GM23338 (cell line): ENCODE measurements around the gene PCSK4. TPM values are rescaled to one million over a fixed set of nuclear protein-coding genes. Genes with fewer than 3 reads are reported as not detected.

Experiments used
- ATAC-seq: fragments of 200-7000 bp; cut with Tn5 transposase; 3 replicates; pipeline ENCODE4 v1.9.1; 2020
- DNase-seq: peaks from one replicate; pipeline ENCODE4 v3.0.0-alpha.2; 2015; ENCODE audit warnings: low spot score
- H2AFZ ChIP-seq: fragments of 200-600 bp; sonication (generic); 2 replicates; pipeline ENCODE4 v1.8.0; 2016; ENCODE audit warnings: antibody characterized with exemption, mild to moderate bottlenecking, moderate library complexity
- H3F3A ChIP-seq: fragments of 200-600 bp; sonication (generic); replicated peaks from 2 replicates; pipeline ENCODE4 v1.8.0; 2017; ENCODE audit warnings: antibody characterized with exemption, mixed run types, low read depth
- H3K27ac ChIP-seq: fragments of 200-600 bp; sonication (generic); 2 replicates; pipeline ENCODE4 v1.6.1; 2016; ENCODE audit warnings: low read depth
- H3K27me3 ChIP-seq: fragments of 200-600 bp; sonication (generic); 2 replicates; pipeline ENCODE4 v1.8.0; 2016; ENCODE audit warnings: mild to moderate bottlenecking, mixed run types, moderate library complexity; ENCODE audit not compliant: insufficient read depth
- H3K36me3 ChIP-seq: fragments of 200-600 bp; sonication (generic); 2 replicates; pipeline ENCODE4 v1.8.0; 2016; ENCODE audit warnings: mild to moderate bottlenecking; ENCODE audit not compliant: insufficient read depth
- H3K4me1 ChIP-seq: fragments of 200-600 bp; sonication (generic); 2 replicates; pipeline ENCODE4 v1.8.0; 2016; ENCODE audit warnings: mild to moderate bottlenecking, moderate library complexity; ENCODE audit not compliant: insufficient read depth
- H3K4me2 ChIP-seq: fragments of 200-600 bp; sonication (generic); 2 replicates; pipeline ENCODE4 v1.7.1; 2017; ENCODE audit warnings: mixed run types
- H3K4me3 ChIP-seq: fragments of 200-600 bp; sonication (generic); 2 replicates; pipeline ENCODE4 v1.6.1; 2016; ENCODE audit warnings: mixed run types
- H3K79me2 ChIP-seq: fragments of 200-600 bp; sonication (generic); replicated peaks from 2 replicates; pipeline ENCODE4 v1.8.0; 2017; ENCODE audit warnings: mild to moderate bottlenecking; ENCODE audit not compliant: insufficient read depth
- H3K9me2 ChIP-seq: fragments of 200-600 bp; sonication (generic); 2 replicates; pipeline ENCODE4 v1.8.0; 2017; ENCODE audit not compliant: insufficient read depth
- H4K20me1 ChIP-seq: fragments of 200-600 bp; sonication (generic); replicated peaks from 2 replicates; pipeline ENCODE4 v1.8.0; 2017; ENCODE audit warnings: mild to moderate bottlenecking; ENCODE audit not compliant: insufficient read depth
- H3K27ac Mint-ChIP-seq: 2 replicates; pipeline ENCODE4 v1.8.0; 2020; ENCODE audit warnings: inconsistent platforms, mild to moderate bottlenecking, moderate library complexity, mixed read lengths
- H3K27me3 Mint-ChIP-seq: 3 replicates; pipeline ENCODE4 v1.8.0; 2022; ENCODE audit warnings: low read depth, mild to moderate bottlenecking, moderate library complexity, mixed read lengths, inconsistent platforms; ENCODE audit not compliant: insufficient read depth, poor library complexity
- H3K36me3 Mint-ChIP-seq: 3 replicates; pipeline ENCODE4 v1.8.0; 2021; ENCODE audit warnings: low read depth, mild to moderate bottlenecking, inconsistent platforms, moderate library complexity, mixed read lengths
- H3K4me1 Mint-ChIP-seq: 3 replicates; pipeline ENCODE4 v1.8.0; 2020; ENCODE audit warnings: mild to moderate bottlenecking, inconsistent platforms, mixed read lengths
- H3K4me3 Mint-ChIP-seq: 3 replicates; pipeline ENCODE4 v1.8.0; 2021; ENCODE audit warnings: moderate library complexity, mild to moderate bottlenecking, inconsistent platforms, mixed read lengths
- H3K9me3 Mint-ChIP-seq: 3 replicates; pipeline ENCODE4 v1.8.0; 2020; ENCODE audit warnings: moderate library complexity, mild to moderate bottlenecking, inconsistent platforms, mixed read lengths
- CREB1 ChIP-seq: fragments of 250-450 bp; sonication (Bioruptor Pico); IDR thresholded peaks from 2 replicates; pipeline ENCODE4 v1.5.0; 2020; ENCODE audit warnings: low read depth, mild to moderate bottlenecking, moderate library complexity
- EZH2phosphoT487 ChIP-seq: fragments of 200-600 bp; sonication (generic); IDR thresholded peaks from one replicate; pipeline ENCODE4 v1.8.1; 2018; ENCODE audit warnings: antibody characterized with exemption; ENCODE audit not compliant: unreplicated experiment
- JUNB ChIP-seq: IDR thresholded peaks from one replicate; pipeline ENCODE4 v1.6.1; 2016; ENCODE audit warnings: antibody characterized with exemption; ENCODE audit not compliant: unreplicated experiment
- NANOG ChIP-seq: IDR thresholded peaks from 2 replicates; pipeline ENCODE4 v1.6.1; 2016; ENCODE audit warnings: antibody characterized with exemption, borderline replicate concordance
- STAT1 ChIP-seq: IDR thresholded peaks from one replicate; pipeline ENCODE4 v1.6.1; 2016; ENCODE audit warnings: antibody characterized with exemption; ENCODE audit not compliant: unreplicated experiment
- ZNF114 ChIP-seq: fragments of 250-450 bp; sonication (Bioruptor Pico); IDR thresholded peaks from 2 replicates; pipeline ENCODE4 v1.5.0; 2020; ENCODE audit warnings: mild to moderate bottlenecking, moderate library complexity
- ZNF331 ChIP-seq: fragments of 250-450 bp; sonication (Bioruptor Pico); IDR thresholded peaks from 2 replicates; pipeline ENCODE4 v1.5.0; 2020; ENCODE audit warnings: low read depth, mild to moderate bottlenecking, moderate library complexity
- polyA plus RNA-seq: library from polyadenylated mRNA; unstranded; fragments of >200 nt; fragmentation: Nextera tagmentation; extraction: Ambion mirVana; gene quantifications from 2 replicates; pipeline ENCODE4 v1.2.1, GENCODE V29; 2016
- total RNA-seq: library from RNA; depleted of rRNA; stranded (reverse); fragments of >200 nt; shearing (Covaris generic); gene quantifications from 2 replicates; pipeline ENCODE4 v1.2.3, GENCODE V29; 2014
- TF ChIP-seq, protein P1 (sequence below), 2 experiments: fragments of 200-600 bp in 1 of 2; sonication (generic) in 1 of 2; conservative IDR thresholded peaks; 2 replicates each; pipeline versions ENCODE4 v1.5.1 to v1.6.1; 2016 to 2017; ENCODE audit warnings: antibody characterized with exemption in 2 of 2, low read depth in 2 of 2, mild to moderate bottlenecking in 2 of 2, moderate library complexity in 1 of 2

PCSK4 gene
- total and polyA plus RNA-seq, 2 experiments from 2014 or later = 3.8 to 15.1 TPM

GRCh38 chr19:1457031-1457739 lies 33.0 kb downstream of the PCSK4 start:
- Histone ChIP-seq H3K4me1 (peaks cover 5% of the 10 kb centered on the region; the same call in 1 of the 2 replicates), H3K27ac (no peak overlapping the region), H3F3A (peaks cover 8% of the 10 kb centered on the region; the same call in 1 of the 2 replicates), H2AFZ (no peak overlapping the region), H3K4me3 (no peak overlapping the region), H3K9me2 (no peaks in the 10 kb centered on the region), H4K20me1 (peaks cover 4% of the 10 kb centered on the region; the same call in 1 of the 2 replicates), H3K36me3 (no peaks in the 10 kb centered on the region), H3K79me2 (no peaks in the 10 kb centered on the region), H3K27me3 (no peaks in the 10 kb centered on the region), H3K4me2 (no peak overlapping the region; the same call in 1 of the 2 replicates)
- Mint-ChIP-seq H3K4me3 (no peak overlapping the region; the same call in 2 of the 3 replicates), H3K4me1 (peaks cover 14% of the 10 kb centered on the region), H3K27ac (no peak overlapping the region), H3K36me3 (peaks cover 7% of the 10 kb centered on the region; the same call in 2 of the 3 replicates), H3K9me3 (no peaks in the 10 kb centered on the region), H3K27me3 (peaks cover 24% of the 10 kb centered on the region)
- ATAC-seq (peak; percentile 33), DNase-seq (peak; percentile 82)
- TF ChIP-seq, protein P1, sequence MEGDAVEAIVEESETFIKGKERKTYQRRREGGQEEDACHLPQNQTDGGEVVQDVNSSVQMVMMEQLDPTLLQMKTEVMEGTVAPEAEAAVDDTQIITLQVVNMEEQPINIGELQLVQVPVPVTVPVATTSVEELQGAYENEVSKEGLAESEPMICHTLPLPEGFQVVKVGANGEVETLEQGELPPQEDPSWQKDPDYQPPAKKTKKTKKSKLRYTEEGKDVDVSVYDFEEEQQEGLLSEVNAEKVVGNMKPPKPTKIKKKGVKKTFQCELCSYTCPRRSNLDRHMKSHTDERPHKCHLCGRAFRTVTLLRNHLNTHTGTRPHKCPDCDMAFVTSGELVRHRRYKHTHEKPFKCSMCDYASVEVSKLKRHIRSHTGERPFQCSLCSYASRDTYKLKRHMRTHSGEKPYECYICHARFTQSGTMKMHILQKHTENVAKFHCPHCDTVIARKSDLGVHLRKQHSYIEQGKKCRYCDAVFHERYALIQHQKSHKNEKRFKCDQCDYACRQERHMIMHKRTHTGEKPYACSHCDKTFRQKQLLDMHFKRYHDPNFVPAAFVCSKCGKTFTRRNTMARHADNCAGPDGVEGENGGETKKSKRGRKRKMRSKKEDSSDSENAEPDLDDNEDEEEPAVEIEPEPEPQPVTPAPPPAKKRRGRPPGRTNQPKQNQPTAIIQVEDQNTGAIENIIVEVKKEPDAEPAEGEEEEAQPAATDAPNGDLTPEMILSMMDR (conservative IDR thresholded peaks at IDR 0.05; ENCODE audit: low read depth in 2 of 2) = peak in 1 of 2 experiments; percentile 27; a peak in 1 of 4 replicates
- no peak for TF ChIP-seq STAT1

GRCh38 chr19:1456121-1456900 lies 33.8 kb downstream of the PCSK4 start:
- H3K36me3 ChIP-seq = no peaks in the 10 kb centered on the region
- TF ChIP-seq CREB1 (CRISPR knock-in tag) = no peak
- TF ChIP-seq STAT1 = no peak
- no peak for TF ChIP-seq ZNF331 (CRISPR knock-in tag)
- no peak for TF ChIP-seq ZNF114
- TF ChIP-seq, protein P1 (conservative IDR thresholded peaks at IDR 0.05; ENCODE audit: low read depth in 2 of 2) = 0 out of 4 replicates have a peak, but pooled peaks of 1 of the 2 experiments have one; percentile 7
- TF ChIP-seq JUNB = no peak
- TF ChIP-seq NANOG = no peak
- TF ChIP-seq EZH2phosphoT487 = no peak
- H3K36me3 Mint-ChIP-seq = peaks cover 7% of the 10 kb centered on the region; the same call in 2 of the 3 replicates
- no peaks in the 10 kb centered on the region for H3K79me2 ChIP-seq
- H3K9me3 Mint-ChIP-seq = no peaks in the 10 kb centered on the region
- H3K4me3 ChIP-seq = no peak overlapping the region
- H3K4me1 Mint-ChIP-seq = peaks cover 18% of the 10 kb centered on the region
- peaks cover 28% of the 10 kb centered on the region for H3K27me3 Mint-ChIP-seq
- H3K4me2 ChIP-seq = peak overlapping the region; percentile 44; the same call in 1 of the 2 replicates
- H2AFZ ChIP-seq = no peak overlapping the region
- no peak overlapping the region for H3K27ac ChIP-seq
- no peaks in the 10 kb centered on the region for H3K27me3 ChIP-seq
- no peak overlapping the region for H3K27ac Mint-ChIP-seq
- no peaks in the 10 kb centered on the region for H3K9me2 ChIP-seq
- DNase-seq (peak; percentile 0), ATAC-seq (no peak)
- H4K20me1 ChIP-seq = peaks cover 4% of the 10 kb centered on the region; the same call in 1 of the 2 replicates
- peaks cover 7% of the 10 kb centered on the region; the same call in 1 of the 2 replicates for H3K4me1 ChIP-seq
- H3F3A ChIP-seq = peaks cover 8% of the 10 kb centered on the region; the same call in 1 of the 2 replicates
- no peak overlapping the region for H3K4me3 Mint-ChIP-seq
